HG03103 (cell line): ENCODE data around the gene IL1RAPL2.
A peak's percentile ranks its signal among the peaks of the same experiment; 100 is the strongest.
"Not testable (repeated sequence)": the region's sequence is repeated elsewhere in the genome, so short reads cannot be mapped to it uniquely, and the experiment has no call there.

Experiments
- ATAC-seq: cut with Tn5 transposase; IDR thresholded peaks from one replicate; pipeline ENCODE4 v1.9.1; 2021; ENCODE audit warnings: low read depth; ENCODE audit not compliant: unreplicated experiment

Gene IL1RAPL2

DNA sequence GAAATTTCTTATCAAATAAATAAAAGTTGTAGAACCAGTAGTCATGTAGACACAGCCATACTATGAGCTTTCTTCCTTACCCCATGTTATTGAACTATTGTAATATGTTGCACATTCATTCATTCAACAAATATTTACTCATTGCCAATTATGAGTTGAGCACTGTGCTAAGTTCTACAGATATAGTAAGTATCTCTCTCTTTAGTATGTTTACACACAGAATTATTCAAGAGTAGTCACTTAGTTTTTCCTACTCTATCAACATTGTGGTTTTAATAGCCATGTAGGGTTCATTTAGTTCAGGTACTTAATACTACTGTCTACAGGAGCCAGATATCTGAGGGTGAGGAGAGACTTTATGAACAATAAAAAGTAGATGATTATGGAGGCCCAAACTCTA is 568.3 kb downstream of the IL1RAPL2 start:
- no peak for ATAC-seq

DNA sequence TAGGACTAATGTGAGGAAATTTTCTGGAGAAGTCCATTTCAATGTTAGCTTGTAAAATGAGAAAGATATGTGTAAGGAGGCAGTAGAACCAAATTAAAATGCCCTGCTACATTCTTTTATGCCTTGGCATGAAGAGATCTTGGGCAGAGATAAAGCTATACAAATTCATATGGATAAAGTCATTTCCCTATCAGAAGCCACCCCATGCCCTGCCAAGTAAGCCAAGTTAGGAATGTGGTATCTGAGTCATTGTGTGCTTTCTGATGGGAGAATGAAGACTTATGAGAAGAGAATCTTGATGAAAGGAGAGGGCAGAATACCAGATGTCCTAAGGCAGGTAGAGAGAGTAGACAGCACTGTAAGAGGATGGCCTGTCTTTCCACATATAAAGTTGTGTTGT is 570.8 kb downstream of the IL1RAPL2 start:
- no peak for ATAC-seq

DNA sequence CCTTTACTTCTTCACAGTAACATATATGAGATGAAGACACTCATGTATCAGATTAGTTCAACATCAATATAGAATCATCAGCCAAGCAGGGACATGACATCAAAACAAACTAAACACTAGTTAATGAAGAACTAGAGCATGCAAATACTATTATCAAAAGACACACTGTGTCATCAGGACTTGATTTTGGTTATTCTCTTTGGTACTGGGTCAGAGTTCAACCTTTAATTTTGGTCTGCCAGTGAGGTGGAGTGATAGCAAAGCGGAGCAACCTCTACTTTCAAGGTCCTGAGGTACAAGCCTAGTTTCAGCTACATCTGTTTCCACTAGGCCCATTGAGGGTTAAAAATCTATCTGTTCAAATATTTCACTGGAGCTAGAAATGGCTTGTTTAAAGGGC is 584.0 kb downstream of the IL1RAPL2 start:
- no peak for ATAC-seq

DNA sequence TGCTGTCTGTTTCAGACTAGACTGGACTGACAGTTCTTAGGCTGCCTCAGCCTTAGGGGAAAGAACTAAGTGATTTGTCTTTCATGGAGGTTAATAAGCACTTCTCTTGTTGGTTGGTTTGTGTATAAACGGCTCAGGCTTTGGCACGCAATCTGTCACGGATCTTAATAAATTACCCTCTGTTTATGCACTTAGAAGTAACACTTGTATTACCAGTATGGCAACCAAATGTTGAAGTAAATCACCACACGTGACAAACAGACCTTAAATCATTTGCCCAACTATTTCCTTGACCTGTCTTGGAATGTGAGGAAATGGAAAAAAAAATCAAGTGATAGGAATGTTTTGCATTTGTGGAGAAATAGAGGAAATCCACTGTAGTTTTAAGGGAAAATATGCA is 584.6 kb downstream of the IL1RAPL2 start:
- no peak for ATAC-seq

DNA sequence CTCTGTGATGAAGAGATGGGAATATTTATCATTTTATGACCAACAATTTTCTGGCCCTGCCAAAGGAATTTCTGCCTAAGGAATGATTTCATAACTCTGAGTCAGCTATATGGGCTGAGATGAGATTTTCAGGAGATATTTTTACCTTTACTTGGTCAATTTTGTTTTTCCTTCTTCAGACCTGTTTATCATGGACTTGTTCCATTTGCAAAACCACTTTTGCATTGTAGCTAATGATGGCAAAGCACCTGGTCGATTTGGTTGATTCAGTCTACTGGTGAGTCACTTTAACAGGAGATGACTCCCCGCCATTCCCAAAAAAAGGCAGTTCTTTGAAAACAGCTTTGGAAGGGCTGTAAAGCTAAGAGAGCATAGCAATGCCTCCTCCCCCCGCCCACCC is 601.2 kb downstream of the IL1RAPL2 start:
- no peak for ATAC-seq

DNA sequence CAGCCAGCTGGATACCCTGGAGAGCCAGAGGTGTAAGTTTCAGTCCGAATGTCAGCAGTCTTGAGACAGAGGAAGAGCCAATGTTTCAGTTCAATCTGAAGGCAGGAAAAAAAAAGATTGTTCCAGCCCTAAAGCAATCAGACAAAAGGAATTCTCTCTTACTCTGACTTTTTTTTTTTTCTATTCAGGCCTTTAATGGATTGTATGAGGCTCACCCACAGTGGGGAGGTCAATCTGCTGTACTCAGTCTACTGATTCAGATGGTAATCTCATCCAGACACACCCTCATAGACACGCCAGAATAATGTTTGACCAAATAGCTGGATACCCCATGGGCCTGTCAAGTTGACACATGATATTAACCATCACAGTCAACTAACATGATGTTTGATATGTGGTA is 602.6 kb downstream of the IL1RAPL2 start:
- ATAC-seq: no peak

DNA sequence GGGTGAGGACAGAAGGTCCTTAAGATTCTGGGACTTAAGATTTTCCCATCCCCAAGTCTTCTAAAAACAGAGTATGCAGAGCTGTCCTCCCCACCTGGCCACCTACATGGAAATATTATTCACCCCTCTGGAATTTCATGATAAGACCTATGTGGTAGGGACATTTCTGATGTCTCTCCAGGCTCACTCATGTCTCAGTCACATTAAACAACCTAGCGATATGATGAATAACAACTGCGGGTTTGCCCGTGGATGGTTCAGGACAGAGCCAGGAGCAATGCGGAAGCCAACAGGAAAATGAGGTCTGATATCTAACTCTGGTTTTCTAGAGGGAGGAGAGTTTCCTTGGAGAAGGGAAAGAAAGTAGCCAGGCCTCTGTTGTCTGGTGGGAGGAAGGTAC is 607.1 kb downstream of the IL1RAPL2 start:
- no peak for ATAC-seq

DNA sequence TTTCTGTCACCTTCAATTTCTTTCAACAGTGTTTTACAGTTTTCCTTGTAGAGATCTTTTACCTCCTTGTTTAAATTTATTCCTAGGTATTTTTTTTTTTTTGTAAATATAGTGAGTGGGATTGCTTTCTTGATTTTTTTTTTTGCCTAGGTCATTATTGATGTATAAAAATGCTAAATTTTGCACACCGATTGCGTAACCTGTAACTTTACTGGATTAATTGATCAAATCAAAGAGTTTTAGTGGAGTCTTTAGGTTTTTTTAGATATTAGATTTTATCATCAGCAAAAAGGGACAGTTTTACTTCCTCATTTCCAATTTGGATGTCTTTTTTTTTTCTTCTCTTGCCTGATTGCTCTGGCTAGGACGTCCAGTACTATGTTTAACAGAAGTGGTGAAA is 613.6 kb downstream of the IL1RAPL2 start:
- no peak for ATAC-seq

DNA sequence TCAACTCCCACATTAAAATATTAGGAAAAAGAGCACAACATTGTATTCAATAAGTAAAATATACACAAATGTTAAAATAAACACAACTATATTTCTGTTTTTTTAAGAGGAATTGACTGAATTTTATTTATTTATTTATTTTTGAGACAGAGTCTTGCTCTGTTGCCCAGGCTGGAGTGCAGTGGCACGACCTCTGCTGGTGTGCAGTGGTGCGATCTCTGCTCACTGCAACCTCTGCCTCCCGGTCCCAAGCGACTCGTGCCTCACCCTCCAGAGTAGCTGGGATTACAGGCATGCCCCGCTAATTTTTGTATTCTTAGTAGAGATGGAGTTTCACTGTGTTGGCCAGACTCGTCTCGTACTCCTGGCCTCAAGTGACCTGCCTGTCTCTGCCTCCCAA is 623.1 kb downstream of the IL1RAPL2 start:
- ATAC-seq: no peak

DNA sequence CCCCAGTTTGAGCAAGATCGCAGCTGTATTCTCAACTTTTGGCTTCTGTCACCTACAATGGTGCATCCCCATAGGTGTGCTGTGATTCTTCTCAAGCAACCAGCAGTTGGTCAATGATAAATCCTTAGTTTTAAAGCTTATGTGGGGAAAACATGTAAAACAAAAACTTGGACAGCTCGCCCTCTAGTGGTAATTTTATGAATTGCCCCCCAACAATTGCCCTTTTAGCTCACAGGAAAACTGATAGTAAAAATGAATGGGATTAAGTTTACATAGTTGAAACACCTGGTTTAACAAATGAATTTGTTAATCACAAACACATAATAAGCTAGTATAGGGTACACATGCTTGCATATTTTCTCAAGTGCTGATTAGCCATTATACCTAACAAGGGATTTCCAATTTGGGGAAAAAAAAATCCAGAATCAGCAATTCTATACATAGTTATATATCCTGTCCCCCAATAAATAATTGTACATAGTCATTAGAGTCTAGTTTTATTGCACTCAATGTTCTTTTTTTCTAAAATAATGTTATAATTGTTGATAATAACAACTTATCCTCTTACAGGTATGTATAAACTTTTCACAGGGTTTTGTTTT is 624.4 kb downstream of the IL1RAPL2 start:
- no peak for ATAC-seq

DNA sequence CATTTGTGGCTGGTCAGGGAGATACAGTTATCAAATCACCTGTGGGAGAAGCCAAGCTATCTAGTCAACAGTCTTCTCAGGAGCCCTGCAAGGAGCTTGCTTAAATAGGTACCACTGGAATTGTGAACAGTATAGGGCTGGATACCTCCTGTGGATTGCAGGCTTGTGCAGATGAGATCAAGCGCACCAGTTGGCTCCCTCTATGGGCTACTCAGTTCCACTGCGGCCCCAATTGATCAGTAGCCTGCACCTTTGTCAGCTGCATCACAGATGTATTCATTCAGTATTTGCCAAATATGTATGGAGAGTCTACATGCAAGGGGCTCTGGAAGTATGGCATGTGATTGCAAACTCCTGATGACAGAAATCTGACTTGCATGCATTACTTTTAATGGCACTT is 625.9 kb downstream of the IL1RAPL2 start:
- peak; percentile 78 for ATAC-seq

DNA sequence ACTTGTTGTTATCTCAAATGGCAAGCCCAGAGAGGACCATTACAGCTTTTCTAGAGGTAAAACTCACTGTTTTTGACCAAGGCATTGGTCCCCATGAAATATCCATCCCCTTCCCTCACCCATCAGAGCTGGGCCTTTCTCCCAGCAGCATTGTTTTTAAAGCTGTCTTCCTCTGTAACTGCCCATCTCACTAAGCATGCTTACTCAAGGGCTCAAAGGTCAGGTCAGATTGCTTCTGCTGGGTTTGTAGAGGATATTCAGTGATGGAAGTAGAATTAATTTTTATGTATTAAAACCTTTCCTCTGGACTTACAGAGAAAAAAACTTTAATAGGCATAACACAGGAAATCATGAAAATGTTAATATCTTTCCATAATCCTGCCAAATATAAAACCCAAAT is 643.4 kb downstream of the IL1RAPL2 start:
- ATAC-seq: no peak

DNA sequence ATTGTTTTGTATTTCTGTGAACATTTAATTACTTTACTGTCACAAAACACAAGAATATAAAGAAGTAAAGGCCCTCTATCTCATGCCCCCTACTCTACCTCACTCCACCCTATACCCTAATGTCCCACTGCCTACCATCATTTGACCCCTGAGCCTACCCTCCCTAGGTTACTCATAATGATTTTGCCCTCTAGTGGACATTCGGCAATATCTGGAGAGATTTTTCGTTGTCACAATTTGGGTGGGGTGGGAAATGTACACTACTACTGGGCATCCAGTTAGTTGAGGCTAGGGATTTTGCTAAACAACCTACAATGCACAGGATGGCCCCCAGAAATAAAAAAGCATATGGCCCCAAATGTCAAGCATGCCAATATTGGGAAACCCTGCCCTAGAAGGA is 644.3 kb downstream of the IL1RAPL2 start:
- ATAC-seq: no peak

DNA sequence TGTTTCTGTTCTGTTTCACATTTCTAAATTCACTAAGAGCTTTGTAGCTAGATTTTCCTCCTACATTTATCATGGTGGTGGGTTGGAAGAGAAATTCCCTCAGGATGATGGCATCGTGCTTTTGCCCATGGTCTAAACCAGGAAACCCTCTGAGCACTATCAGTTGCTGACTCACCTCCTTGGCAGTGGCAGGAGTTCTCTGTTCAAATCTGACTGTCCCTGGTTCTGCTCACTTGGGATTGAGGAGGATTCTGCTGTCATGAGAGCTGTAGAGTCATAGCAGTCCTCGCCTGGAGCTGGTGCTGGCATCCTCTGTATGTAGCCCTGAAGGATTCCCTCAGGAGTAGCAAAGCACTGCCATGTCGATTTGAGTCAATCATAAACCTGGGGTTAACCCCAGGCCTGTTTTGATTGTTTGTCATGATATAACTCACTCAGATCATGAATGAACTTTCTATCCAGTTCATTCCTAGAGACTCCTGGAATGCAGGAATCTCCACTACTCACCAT is 645.1 kb downstream of the IL1RAPL2 start:
- no peak for ATAC-seq

DNA sequence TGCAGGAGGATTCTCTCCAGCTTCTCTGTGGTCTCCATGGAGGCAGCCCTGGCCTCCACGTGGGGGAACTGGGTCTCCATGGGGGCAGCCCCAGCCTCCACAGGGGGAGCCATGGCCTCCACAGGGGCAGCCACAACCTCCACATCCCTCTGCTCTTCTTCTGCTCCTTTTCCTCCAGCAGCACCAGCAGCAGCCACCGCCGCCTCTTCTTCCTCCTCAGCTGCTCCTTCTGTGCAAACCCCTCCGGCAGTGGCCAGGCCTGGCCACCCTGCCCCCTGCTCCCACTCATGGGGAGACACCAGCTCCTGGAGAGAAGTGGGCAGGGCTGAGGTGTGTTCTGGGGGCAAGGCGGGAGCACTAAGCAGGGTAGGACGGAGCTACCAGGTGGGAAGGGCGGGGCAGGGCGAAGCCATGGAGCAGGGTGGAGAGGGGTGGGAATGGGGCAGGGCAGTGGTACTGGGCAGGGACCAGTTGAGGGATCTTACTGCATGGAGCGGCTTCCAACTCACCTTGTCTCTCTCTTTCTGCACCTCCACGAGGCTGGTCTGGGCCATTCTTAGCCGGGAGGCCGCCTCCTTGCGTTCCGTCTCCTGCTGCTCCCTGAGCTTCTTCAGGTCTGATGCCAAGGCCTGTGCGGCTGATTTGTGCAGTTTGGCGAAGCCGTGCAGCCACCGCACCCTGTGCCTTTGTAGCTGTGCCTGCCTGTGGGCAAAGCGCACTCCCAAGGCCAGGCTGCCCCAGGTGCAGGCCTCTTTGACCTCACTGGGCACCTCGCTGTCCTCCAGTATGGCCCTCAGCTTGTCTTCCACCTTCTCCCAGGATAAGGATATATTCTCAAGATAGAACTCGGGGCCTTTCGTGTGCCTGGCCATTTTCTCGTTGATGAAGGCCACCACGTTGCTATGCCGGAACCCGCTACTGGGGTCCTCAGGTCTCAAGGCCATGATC is 653.7 kb downstream of the IL1RAPL2 start:
- ATAC-seq: no peak

DNA sequence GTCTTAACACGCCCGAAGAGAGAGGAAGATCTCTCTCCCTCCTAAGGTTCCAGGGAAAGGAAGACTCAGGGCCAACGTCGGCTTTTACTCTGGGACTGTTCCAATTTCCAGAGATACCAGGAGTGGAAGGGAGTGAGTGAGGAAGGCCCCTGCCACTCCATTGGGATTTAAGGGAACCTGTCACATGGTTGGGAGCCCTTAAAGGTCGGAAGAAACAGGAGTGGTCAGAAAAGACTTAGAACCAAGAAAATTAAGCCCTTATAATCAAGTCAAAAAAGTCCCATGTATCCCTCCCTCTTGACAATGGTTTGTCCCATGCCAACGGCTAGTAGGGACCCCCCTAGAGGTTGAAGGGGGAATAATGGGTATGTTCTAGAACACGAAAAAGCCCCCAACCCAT is 654.6 kb downstream of the IL1RAPL2 start, which contains the start of gene TEX13A:
TSS of gene TEX13A (minus strand) at position 59 of the 400 bp plus-strand sequence. CDS start 297 bp downstream, outside the sequence.
- no peak for ATAC-seq

DNA sequence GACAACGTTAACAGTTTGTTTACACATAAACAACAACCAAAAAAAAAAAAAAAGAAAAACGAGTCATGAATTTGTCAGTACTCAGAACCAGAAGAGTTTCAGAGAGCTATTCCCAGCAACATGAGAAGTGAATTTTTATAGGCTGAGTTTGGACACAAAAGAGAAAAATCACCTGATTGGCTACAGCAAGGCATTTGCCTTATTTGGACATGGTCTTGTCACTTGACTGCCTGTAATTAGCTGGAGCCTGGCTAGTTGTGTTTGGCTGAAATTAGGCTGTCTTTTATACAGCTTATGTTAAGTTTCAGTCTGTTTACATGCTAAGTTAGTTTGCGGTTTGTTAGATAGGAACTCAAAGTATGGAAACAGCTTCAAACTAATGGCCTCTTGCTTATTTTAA is 655.4 kb downstream of the IL1RAPL2 start:
- ATAC-seq: no peak

DNA sequence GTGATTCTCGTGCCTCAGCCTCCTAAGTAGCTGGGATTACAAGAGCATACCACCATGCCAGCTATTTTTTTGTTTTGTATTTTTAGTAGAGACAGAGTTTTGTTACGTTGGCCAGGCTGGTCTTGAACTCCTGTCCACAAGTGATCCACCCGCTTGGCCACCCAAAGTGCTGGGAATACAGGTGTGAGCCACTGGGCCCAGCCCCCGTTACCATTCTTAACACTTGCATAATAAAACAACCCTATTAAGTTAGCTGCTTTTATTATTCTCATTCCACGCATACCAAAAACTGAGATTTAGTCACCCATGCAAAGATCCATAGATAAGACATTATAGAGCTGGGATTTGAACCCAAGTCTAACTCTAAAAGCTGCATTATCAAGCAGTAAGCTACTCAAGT is 660.5 kb downstream of the IL1RAPL2 start:
- no peak for ATAC-seq

DNA sequence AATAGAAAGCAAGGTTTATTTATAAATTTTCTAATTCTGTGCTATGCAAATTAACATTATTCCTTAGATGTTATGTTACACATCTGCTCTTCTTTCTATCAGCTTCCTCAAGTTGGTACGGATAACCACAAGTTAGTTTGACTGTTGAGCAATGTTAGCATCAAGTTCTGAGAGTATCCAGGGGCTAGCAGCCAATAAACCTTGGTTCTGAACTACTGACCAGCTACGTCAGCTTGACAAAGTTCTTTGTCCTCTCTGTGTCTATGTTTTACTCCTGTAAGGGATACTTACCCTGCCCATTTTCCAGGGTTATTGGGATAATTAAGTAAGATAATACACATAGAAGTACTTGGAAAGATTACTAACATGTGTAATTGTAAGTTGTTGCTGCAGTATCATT is 662.6 kb downstream of the IL1RAPL2 start:
- ATAC-seq: no peak

DNA sequence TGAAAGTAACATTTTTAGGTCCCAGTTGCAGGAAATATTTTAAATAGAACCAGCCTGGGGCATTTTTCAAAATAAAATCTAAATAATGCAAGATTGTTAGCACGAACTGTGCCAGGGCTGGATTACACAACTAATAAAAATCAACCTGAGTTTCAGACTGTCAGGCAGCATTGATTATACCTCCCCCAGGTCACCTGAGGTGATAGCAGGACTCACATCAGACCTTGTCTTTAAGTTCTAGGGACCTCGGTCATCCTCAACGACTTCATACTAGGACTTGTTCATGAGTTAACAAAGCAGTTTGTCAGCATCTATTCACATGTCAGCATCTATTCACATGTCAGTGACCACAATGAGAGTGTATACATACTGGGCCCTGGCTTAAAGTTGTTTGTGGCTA is 663.1 kb downstream of the IL1RAPL2 start:
- ATAC-seq: no peak

DNA sequence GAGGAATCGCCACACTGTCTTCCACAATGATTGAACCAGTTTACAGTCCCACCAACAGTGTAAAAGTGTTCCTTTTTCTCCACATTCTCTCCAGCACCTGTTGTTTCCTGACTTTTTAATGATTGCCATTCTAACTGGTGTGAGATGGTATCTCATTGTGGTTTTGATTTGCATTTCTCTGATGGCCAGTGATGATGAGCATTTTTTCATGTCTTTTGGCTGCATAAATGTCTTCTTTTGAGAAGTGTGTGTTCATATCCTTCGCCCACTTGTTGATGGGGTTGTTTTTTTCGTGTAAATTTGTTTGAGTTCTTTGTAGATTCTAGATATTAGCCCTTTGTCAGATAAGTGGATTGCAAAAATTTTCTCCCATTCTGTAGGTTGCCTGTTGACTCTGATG is 671.4 kb downstream of the IL1RAPL2 start:
- not testable (repeated sequence) for ATAC-seq

DNA sequence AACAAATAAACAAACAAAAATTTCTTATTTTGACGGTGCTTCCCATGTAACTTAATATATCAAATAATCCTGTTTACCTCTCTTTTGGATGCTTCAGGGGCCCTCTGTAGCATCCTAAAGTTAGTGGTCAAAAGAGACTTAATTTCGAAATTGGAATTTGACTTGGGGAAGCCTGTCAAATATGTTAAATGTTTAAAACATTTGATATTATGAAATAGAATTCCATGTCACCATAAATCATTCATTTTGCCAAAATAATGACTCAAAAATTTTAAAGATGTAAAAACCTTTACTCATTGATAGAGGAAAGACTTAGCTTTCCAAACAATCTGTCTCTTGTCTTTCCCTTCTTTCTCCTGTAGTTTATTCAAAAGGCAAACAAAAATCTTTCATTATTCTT is 675.1 kb downstream of the IL1RAPL2 start:
- ATAC-seq: no peak
